GM19463 (cell line): ENCODE results near the gene CLEC4A.
A peak's percentile ranks its signal among the peaks of the same experiment; 100 is the strongest.
"Not testable (repeated sequence)": the region's sequence is repeated elsewhere in the genome, so short reads cannot be mapped to it uniquely, and the experiment has no call there.

Experiments used
- ATAC-seq: cut with Tn5 transposase; IDR thresholded peaks from one replicate; pipeline ENCODE4 v1.9.1; 2021; ENCODE audit warnings: mild to moderate bottlenecking, moderate library complexity; ENCODE audit not compliant: unreplicated experiment

Gene CLEC4A

DNA sequence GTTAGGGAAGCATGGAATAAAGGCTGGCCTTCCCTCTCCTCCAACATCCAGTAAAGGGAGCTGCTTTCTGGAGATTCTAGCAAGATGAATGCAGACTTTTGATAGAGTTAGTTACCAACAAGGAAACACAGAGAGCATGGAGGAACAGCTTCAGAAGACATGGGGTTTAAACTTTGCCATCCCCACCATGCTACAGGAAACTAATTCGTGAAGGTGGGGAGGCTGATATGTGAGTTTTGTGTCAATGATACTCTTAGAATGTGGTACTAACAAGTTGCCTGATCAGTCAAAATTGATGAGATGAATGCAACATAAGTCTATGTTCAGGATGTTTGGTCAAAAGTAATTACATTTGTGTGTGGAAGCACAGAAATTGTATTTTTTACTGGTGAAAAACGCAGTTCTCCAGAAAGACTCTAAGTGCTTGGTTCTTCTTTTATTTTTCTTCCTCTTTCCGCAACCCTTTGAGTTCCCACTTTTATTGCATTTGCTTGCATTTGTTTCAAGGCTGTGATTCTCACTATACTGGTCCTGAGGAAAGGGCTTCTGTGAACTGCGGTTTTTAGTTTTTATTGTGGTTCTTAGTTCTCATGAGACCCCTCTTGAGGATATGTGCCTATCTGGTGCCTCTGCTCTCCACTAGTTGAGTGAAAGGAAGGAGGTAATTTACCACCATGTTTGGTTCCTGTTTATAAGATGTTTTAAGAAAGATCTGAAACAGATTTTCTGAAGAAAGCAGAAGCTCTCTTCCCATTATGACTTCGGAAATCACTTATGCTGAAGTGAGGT is at the start of gene CLEC4A:
CLEC4A (plus strand) TSS at position 494 of the 789 bp plus-strand sequence; CDS start at position 756, 262 bp downstream.
- no peak for ATAC-seq

DNA sequence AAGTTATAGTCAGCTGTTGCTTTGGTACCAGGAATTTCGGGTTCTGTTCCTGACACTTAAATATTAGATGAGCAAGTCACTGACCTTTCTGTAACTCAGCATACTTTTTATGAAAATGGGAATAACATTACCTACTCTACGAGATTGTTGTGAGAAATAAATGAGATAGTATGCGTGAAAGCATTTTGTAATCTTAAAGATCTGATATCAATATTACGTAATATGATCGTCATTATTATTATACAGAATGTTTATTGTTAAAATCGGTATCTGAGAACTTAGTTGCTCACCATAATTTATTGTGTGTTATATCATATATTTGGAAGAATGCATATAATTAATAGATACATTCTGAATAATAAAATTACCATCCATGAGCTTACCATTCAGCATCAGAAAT is 47.5 kb upstream of the CLEC4A start:
- no peak for ATAC-seq

DNA sequence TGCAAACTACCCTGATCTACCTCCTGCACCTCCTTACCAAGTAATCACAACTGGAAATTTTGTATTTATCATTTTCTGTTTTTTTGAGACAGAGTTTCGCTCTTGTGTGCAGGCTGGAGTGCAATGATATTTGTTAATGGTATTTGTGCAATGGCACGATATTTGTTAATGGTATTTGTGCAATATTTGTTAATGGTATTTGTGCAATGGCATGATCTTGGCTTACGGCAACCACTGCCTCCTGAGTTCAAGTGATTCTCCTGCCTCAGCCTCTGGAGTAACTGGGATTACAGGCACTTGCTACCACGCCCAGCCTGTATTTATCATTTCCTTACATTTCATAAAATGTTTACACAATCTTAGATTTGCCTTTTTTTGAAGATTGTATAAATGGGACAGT is 47.1 kb upstream of the CLEC4A start:
- ATAC-seq, result no peak

DNA sequence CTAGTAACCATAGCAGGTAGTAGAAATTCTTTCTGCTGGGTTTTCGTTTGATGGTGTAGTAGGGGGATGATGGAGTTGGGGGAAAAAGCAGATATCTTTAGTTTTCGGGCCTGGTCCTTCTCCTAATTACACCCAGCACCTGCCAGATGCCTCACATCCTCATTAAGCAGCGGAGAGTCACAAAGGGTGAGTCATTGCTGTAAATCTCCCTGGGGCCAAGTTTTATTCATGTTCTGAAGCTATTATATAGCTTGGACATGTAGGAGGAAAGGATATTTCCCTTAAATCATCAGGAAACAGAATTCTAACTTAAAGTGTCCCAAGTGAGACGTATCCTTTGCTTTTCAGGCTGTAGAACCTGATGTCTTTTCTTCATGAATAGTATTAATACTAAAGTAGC is 46.2 kb upstream of the CLEC4A start:
- ATAC-seq, result no peak

DNA sequence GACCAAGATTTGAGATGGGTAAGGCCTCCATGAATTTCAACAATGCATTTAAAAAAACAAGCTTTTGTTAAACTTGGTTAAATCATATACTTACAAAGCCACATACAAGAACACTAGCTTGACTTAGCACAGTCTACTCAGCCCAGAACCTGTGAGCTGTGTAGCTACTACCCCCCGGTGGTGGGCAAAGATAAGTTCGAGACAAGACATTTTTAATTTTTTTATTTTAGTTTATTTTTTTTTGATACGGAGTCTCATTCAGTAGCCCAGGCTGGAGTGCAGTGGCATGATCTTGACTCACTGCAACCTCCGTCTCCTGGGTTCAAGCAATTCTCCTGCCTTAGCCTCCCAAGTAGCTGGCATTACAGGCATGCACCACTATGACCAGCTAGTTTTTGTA is 45.0 kb upstream of the CLEC4A start:
- no peak for ATAC-seq

DNA sequence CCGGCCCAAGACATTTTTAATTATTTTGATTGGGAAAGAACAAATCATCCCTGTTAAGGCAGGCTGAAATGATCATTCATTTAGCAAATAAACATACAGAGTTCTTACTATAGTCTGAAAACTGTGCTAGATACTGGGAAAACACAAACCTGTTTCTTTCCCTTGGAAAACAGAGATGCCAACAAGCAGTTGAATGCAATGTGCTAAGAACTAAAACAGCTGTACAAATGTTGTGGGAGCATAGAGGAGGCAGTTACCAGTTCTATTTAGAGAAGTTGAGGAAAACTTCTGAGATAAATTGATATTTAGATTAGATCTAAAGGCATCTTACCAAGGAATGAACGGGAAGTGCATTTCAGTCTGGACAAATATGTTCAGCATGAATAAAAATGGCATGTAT is 44.5 kb upstream of the CLEC4A start:
- ATAC-seq, result no peak

DNA sequence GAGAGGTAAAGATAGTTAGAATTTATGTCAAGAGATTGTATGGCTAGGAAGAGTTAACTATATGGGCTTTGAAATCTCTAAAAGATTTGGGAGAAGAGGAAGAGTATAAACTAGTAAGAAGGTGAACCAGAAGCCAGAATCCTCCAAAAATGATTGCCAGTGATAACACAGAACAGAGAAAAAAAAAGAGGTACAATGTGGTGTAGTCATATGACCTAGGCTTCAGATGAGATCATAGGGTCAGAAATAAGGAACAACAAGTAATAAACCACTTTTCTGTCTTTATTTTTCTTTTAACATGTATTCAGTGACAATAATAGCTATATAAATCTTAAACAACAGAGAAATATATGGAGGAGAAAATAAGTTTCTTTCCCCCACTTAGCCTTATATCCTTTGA is 43.3 kb upstream of the CLEC4A start:
- no peak for ATAC-seq

DNA sequence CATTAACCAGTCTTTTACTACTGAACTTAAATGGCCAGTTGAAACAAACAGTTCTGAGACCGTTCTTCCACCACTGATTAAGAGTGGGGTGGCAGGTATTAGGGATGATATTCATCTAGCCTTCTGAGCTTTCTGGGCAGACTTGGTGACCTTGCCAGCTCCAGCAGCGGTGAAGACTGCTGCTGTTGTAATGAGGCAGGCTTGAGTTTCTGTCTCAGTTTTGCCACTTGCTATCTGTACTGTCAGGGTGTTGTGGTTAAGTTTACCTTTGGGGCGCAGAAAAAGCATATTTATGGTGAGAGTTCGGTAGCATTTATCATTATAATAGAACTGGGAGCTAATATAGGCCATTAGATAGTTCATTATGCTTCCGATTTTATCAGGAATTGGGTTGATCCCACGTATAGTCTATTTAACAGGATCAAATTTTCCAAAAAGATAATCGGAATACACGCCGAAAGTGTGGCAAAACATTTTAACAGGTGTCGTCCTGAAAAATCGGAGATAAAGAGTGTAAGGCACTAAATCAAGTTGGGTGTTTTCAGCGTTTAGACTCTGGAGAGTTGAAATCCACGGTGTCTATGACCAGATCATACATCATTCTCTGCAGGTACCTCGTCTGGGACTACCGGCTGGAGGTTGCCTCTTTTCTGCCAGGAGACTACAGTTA is 42.0 kb upstream of the CLEC4A start:
- ATAC-seq, result no peak

DNA sequence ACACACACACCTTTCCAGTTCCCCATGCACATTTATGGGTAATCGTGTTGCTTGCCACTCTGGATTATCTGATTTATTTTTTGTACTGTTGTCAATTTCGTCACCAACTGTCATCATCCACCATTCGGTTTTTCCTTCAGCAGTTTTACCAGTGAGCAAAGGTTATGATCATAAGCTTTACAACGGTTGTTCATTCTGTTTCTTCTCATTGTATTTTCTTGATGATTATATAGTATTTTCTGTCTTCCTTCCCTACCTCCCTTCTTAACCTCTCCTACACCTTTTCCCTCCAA is 40.7 kb upstream of the CLEC4A start:
- no peak for ATAC-seq

DNA sequence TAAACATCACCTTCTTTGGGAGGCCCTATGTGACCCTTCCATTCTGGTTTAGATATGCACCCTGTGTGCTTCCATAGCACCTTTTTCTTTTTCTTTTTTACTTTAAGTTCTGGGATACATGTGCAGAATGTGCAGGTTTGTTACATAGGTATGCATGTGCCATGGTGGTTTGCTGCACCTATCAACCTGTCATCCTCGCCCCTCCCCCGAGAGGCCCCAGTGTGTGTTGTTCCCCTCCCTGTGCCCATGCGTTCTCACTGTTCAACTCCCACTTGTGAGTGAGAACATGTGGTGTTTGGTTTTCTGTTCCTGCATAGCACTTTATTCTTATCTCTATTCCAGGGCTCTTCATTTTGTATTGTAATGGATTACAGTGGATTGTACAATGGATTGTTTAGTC is 39.1 kb upstream of the CLEC4A start:
- ATAC-seq, result not testable (repeated sequence)

DNA sequence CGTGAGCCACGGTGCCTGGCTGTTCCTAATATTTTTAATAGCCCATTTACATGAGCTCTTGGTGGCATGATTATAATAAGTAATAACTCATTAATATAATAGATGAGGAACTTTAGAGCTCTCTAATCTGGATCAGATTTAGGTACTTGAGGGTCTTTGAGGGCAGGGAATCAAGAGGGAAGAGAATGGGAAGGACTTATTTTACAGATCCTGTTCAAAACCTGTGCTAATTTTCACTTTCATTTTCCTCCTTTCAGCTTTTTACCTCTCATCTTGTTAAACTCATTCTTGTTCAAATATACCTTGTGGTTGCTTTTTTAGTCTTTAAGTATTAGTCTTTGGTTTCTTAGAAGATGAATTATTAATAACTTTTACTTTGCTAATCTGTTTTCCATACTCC is 35.8 kb upstream of the CLEC4A start:
- ATAC-seq, result no peak

DNA sequence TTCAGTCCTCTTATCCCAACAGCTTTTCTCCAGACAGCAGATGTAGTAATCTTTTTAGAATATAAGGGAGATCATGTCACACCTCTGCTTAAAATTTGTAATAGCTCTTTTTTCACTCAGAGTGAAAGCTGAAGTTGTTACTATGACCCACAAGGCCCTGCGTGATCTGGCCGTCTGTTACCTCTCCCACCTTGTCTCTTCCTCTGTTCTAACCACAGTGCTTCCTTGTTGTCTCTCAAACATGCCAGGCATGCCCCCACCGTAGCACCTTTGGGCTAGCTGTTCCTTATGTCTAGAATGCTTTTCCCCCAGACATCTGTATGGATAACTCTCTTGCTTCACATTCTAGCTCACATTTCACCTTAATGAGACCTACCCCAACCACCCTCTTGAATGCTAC is 34.8 kb upstream of the CLEC4A start:
- ATAC-seq, result peak; percentile 66

DNA sequence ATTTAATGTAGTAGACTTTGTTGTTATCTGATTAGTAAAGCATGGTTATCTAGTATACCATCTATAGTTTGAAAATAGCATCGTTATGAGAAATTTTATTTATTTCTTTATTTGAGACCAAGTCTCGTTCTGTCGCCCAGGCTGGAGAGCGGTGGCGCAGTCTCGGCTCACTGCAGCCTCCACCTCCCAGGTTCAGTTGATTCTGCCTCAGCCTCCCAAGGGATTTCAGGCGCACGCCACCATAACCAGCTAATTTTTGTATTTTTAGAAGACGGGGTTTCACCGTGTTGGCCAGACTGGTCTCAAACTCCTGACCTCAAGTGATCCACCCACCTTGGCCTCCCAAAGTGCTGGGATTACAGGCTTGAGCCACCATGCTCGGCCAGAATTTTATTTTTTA is 34.1 kb upstream of the CLEC4A start:
- not testable (repeated sequence) for ATAC-seq

DNA sequence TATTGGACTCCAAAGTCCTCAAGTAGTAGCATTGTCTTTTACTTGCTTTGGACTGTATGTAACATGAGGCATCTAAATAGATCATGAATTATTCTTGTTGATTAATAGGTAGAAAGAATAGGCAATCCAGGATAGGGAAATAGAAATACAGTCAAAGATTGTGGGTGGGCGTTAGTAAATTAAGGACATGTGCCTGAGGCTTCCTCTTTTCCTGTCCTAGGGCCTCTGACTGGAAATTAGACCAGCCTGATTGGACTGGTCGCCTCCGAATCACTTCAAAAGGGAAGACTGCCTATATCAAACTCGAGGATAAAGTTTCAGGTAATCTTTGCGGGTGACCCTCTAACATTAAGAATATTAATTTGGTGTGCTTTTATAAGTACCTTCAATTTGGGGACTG is 33.7 kb upstream of the CLEC4A start:
- no peak for ATAC-seq

DNA sequence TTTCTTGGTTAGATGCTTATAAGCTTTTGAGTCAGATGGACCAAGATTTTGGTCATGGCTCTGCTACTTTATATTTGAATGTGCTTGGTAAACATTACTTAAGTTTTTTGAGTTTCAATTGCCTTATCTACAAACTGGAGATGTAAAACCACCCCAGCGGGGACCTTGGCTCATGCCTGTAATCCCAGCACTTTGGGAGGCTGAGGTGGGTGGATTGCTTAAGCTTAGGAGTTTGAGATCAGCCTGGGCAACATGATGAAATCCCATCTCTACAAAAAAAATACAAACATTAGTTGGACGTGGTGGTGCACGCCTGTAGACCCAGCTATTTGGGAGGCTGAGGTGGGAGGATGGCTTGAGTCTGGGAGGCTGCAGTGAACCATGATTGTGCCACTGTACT is 30.1 kb upstream of the CLEC4A start:
- no peak for ATAC-seq

DNA sequence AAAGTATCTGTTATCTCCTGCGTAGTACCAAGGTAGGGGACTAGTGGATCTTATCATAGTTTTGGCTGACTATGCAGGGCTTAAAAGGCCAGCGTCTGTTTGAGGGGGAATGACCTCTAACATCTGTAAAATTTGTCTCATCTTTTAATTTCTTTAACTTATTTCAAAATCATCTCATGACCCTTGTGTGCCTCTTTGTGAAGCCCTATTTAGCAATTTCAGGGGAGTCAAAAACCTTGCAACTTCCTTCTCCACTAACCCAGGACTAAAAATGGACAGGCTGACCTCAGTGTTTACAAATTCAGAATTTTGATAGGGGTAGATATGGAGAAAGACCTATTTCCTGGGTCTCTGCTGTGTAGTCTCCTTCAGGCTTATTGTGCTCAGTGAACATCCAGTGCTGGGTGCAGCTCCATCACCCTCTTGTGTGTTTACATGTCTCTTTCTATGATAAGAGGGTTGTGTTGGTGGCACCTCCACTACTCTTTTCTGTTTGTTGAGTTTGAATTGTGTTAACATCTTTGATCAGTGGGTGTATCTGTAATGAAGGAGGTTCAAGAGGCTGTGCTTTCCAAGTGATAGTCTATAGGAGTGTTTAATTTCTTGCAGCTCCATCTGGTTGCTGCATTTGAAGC is 27.0 kb upstream of the CLEC4A start:
- no peak for ATAC-seq

DNA sequence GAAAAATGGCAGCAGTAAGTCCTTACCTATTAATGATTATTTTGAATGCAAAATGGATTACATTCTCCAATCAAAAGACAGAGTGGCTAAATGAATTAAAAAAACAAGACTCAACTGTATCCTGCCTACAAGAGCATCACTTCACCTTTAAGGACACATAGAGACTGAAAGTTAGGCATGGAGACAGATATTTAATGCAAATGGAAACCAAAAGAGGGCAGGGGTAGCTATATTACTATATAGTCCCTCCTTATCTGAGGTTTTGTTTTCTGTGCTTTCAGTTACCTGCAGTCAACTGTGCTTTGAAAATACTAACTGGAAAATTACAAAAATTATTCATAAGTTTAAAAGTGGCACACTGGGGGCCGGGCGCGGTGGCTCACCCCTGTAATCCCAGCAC is 24.2 kb upstream of the CLEC4A start:
- no peak for ATAC-seq

DNA sequence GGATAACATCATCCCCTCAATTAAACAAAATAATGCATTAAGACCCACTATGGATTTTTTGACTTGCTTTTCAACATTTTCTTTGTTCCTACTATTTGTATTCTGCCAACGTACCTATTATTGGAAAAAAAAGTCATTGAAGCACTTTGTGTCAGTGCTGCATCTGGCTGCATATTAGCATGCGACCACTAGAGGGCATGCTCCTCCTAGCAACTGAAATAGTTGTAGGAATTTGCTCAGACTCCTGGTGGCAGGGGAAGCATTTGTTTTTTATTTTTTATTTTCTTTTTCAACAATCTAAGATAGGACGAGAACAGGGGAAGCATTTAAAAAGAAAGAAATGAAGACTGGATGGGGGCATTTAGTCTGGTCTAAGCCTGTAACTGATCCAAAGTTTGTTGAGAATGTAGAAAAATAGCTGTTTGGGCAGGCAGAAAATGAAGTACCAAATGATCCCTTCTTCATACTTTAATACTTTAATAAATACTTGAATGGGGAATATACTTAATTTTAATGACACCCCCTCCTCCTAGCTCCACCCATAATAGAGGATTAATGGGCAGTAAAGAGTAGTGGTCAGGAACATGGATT is 14.5 kb upstream of the CLEC4A start:
- no peak for ATAC-seq

DNA sequence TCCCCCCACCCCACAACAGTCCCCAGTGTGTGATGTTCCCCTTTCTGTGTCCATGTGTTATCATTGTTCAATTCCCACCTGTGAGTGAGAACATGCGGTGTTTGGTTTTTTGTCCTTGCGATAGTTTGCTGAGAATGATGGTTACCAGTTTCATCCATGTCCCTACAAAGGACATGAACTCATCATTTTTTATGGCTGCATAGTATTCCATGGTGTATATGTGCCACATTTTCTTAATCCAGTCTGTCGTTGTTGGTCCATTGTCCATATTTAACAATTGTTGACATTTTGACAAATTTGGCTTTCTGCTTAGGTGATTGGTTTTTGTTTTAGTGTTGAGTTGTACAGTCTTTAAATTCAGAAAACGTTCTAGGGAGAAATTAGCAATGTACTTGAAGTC is 10.3 kb upstream of the CLEC4A start:
- not testable (repeated sequence) for ATAC-seq

DNA sequence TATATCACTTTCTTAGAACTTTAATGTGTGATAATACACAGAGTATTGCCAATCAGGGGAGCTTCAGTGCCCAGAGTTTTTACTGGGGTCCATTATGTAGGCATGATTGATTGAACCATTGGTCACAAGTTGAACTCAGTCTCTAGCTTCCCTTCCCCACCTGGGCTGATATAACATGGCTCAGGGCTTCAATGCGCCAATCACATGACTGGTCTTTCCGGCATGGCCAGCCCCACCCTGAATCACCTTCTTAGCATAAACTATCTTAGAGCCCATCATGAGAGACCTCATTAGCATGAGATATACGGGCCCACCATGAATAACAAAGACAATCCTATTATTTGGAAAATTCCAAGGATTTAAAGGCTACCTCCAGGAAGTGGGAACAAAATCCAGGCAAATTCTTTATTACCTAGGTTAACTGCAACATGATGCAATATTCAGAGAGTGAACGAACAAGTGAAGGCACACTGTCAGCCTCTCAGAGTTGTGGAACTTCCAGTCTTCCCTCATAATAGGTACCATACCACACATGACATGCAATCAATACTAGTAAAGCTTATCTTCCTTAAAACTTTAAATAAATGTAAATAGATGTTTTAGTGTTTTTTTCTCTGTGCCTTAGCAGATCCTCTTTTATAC is 3.2 kb upstream of the CLEC4A start:
- no peak for ATAC-seq

DNA sequence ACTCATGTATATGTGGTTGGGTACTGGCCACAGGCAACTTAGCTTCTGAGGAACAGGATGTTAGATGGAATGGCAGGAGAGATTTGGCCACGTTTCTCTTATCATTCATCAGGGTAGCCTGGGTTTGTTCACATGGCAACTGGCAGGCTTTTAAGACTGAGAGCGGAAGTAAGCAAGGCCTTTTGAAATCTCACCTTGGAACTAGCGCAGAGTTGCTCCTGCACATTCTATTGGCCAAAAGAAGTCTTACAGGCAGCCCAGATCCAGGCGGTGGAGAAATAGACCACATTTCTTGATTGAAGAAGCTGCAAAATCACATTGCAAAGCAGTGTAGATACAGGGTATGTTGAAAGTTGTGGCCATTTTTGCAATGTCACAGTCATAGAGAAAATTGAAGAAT is 3.7 kb downstream of the CLEC4A start:
- no peak for ATAC-seq
